Fibroblast of mammary gland (primary cell): ENCODE data around the gene MCM5.

Experiments used
- DNase-seq: peaks from one replicate; pipeline ENCODE4 v3.0.0-alpha.2; 2010; ENCODE audit warnings: low read depth
- H3K4me3 ChIP-seq: 2 replicates; pipeline ENCODE4 v1.5.1; 2011; ENCODE audit warnings: low read depth, mild to moderate bottlenecking, low read length, moderate library complexity; ENCODE audit not compliant: control insufficient read depth
- CTCF ChIP-seq: conservative IDR thresholded peaks from 2 replicates; pipeline ENCODE4 v1.5.1; 2011; ENCODE audit warnings: low read depth, low read length, inconsistent platforms; ENCODE audit not compliant: control insufficient read depth, insufficient read depth

The MCM5 gene

GRCh38 chr22:35472488-35472887, 72.5 kb downstream of the MCM5 start:
- TF ChIP-seq CTCF = no peak

GRCh38 chr22:35473971-35474370, 74.0 kb downstream of the MCM5 start:
- H3K4me3 ChIP-seq = no peak overlapping the region
- DNase-seq = no peak
- TF ChIP-seq CTCF = no peak

More at GRCh38 chr22:35472488-35472887, 72.5 kb downstream of the MCM5 start:
- H3K4me3 ChIP-seq = no peak overlapping the region
- DNase-seq = no peak
